Measurements from ENCODE around the gene MATCAP1. TPM values are rescaled to one million over a fixed set of nuclear protein-coding genes. Genes with fewer than 3 reads are reported as not detected.

Gene MATCAP1
- total and polyA plus RNA-seq, 2 of the 13 experiments (the other 11 are each of a cell fraction or from before 2014, with no cell fraction given) = 11.2 to 24.5 TPM

DNA sequence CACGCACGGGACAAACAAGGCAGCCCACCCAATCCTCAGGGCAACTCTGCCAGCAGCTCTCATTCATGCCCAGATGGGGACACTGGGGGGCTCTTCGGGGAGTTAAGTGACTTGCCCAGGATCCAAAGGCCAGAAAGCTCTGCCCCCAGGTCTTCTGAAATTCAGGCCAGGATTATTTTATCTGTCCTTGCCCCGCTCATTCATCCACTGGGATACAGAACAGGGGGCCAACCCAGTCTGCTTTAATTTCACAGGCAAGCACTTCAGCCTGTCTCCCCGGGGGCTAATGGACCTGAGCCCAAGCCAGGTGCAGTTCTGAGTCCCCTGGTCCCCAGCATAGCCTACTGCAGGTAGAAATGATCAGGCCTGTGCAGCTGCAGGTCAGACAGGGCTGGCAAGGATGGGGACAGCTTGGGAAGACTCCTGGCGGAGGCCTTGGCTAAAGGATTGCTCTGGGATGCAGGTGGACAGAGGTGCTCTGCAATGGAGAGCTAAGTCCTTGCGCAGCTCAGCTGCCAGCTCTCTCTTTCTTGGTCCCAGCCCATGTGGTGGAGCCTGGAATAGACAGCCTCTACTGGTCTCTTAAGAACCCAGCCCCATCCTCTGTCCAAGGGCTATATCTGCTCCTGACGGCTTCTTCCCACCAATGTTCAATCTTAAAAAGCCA lies 32.2 kb downstream of the MATCAP1 start:
- WGBS (ENCODE audit: low lambda C conversion rate) = 28% methylated on average over 7 of the region's 8 CpGs
- Histone ChIP-seq H3K36me3 (replicated peaks in 1 of 2; ENCODE audit: control insufficient read depth in 1 of 2, insufficient read depth in 2 of 2, low read length in 2 of 2) (peaks cover 11 to 26% of the 10 kb centered on the region in 2 experiments; a peak in 4 of 5 replicates), H4K20me1 (ENCODE audit: insufficient read depth, low read length) (peaks cover 9% of the 10 kb centered on the region; the same call in 1 of the 2 replicates), H3K9ac (ENCODE audit: insufficient read depth, low read depth, low read length) (peak overlapping the region; percentile 63; the same call in 1 of the 2 replicates), H2AFZ (ENCODE audit: low read length) (no peak overlapping the region), H3K4me3 (replicated peaks in 1 of 3; ENCODE audit: insufficient read depth in 1 of 3, low read depth in 2 of 3, low read length in 3 of 3) (peak overlapping the region; percentile 64 to 77 (median 73)), H3K79me2 (ENCODE audit: insufficient read depth, low read length) (no peaks in the 10 kb centered on the region), H3K4me2 (ENCODE audit: low read depth, low read length) (peak overlapping the region; percentile 96), H3K27ac (ENCODE audit: extremely low read length, insufficient read depth, low read length) (no peak overlapping the region), H3K9me3 (ENCODE audit: low read length) (no peaks in the 10 kb centered on the region), H3K4me1 (ENCODE audit: insufficient read depth, low read length) (peaks cover 23% of the 10 kb centered on the region), H3K27me3 (ENCODE audit: control insufficient read depth in 1 of 2, insufficient read depth in 2 of 2, low read length in 2 of 2) (peaks cover 1 to 3% of the 10 kb centered on the region in 2 experiments; a peak in 2 of 5 replicates)
- BruUV-seq (replicated peaks) = no TSS peak
- ATAC-seq = peak; percentile 20
- TF ChIP-seq FOXA3 (CRISPR knock-in tag; IDR thresholded peaks at IDR 0.05) (no peak), ZNF570 (CRISPR knock-in tag; IDR thresholded peaks at IDR 0.05; ENCODE audit: borderline replicate concordance) (no peak), DBP (CRISPR knock-in tag; IDR thresholded peaks at IDR 0.05; ENCODE audit: not compliant biosample characterization) (no peak), ZNF224 (CRISPR knock-in tag; IDR thresholded peaks at IDR 0.05) (peak; percentile 82; the same call in 1 of the 2 replicates), ZNF567 (CRISPR knock-in tag; IDR thresholded peaks at IDR 0.05; ENCODE audit: borderline replicate concordance) (no peak), ZNF597 (CRISPR knock-in tag; IDR thresholded peaks at IDR 0.05) (no peak), ZNF589 (CRISPR knock-in tag; conservative IDR thresholded peaks at IDR 0.05) (no peak), ZNF335 (CRISPR knock-in tag; IDR thresholded peaks at IDR 0.05) (no peak), RAD51 (IDR thresholded peaks at IDR 0.05; ENCODE audit: borderline replicate concordance) (no peak), SNAPC2 (CRISPR knock-in tag; IDR thresholded peaks at IDR 0.05) (0 out of 2 replicates have a peak, but pooled peaks have one; percentile 13), HMG20B (CRISPR knock-in tag; conservative IDR thresholded peaks at IDR 0.05) (0 out of 2 replicates have a peak, but pooled peaks have one; percentile 34), PAF1 (CRISPR knock-in tag; IDR thresholded peaks at IDR 0.05) (peak; percentile 51; the same call in 1 of the 2 replicates), NRL (CRISPR knock-in tag; IDR thresholded peaks at IDR 0.05; ENCODE audit: borderline replicate concordance) (no peak)
- TF ChIP-seq, protein P1, sequence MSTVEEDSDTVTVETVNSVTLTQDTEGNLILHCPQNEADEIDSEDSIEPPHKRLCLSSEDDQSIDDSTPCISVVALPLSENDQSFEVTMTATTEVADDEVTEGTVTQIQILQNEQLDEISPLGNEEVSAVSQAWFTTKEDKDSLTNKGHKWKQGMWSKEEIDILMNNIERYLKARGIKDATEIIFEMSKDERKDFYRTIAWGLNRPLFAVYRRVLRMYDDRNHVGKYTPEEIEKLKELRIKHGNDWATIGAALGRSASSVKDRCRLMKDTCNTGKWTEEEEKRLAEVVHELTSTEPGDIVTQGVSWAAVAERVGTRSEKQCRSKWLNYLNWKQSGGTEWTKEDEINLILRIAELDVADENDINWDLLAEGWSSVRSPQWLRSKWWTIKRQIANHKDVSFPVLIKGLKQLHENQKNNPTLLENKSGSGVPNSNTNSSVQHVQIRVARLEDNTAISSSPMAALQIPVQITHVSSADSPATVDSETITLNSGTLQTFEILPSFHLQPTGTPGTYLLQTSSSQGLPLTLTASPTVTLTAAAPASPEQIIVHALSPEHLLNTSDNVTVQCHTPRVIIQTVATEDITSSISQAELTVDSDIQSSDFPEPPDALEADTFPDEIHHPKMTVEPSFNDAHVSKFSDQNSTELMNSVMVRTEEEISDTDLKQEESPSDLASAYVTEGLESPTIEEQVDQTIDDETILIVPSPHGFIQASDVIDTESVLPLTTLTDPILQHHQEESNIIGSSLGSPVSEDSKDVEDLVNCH (CRISPR knock-in tag; IDR thresholded peaks at IDR 0.05) = 0 out of 2 replicates have a peak, but pooled peaks have one; percentile 46
- CTCF ChIA-PET (ENCODE audit: low intra/inter-chr PET ratio, low total read pairs) = no interaction called here
- no peak for FAIRE-seq
- in situ Hi-C loops (cut with HindIII; ENCODE audit: extremely low pct_ligation_motif_present, low pct_unique_long_range_greater_than_20kb) (no loop called here), intact Hi-C loops (cut with micrococcal nuclease; ENCODE audit: unreplicated experiment) (loop anchor here (10.0 kb wide), 1 partner anchor 257 kb away; no protein-coding TSS in a partner anchor)
- DNase-seq (ENCODE audit: low spot score) = no peak
- POLR2A ChIA-PET = interaction anchor here (0.9 to 4.1 kb wide), 15 partner anchors 8 to 246 kb away, joined by 3 to 31 read pairs (median 6); partner anchors contain the start of genes CBFB, FBXL8, NOL3 and PHAF1

All from HepG2 (cell line).